ENCODE data around the gene DENND2A.
A peak's percentile ranks its signal among the peaks of the same experiment; 100 is the strongest.
"Not testable (repeated sequence)": the region's sequence is repeated elsewhere in the genome, so short reads cannot be mapped to it uniquely, and the experiment has no call there.

The DENND2A gene

GRCh38 chr7:140672382-140673062 is 31.9 kb upstream of the DENND2A start, which contains the start of gene ADCK2:
Gene ADCK2 (plus strand): TSS chr7:140672945. CDS start chr7:140673331, 386 bp downstream.
- DNase-seq: no peak

- no peak for DNase-seq
Measured at GRCh38 chr7:140671966-140672365, 31.4 kb upstream of the DENND2A start.

GRCh38 chr7:140670343-140670935 is 29.8 kb upstream of the DENND2A start:
- DNase-seq: no peak

DNA sequence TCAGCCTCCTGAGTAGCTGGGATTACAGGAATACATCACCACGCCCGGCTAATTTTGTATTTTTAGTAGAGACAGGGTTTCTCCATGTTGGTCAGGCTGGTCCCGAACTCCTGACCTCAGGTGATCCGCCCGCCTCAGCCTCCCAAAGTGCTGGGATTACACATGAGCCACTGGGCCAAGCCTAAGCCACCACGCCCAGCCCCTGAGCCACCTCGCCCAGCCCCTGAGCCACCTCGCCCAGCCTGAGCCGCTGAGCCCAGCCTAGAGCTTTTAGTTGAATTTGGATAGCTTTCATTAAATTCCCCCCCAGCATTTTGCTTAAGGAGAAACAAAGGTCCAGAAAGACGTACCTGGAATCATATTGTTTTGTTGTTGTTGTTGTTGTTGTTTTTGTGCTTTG is 29.2 kb upstream of the DENND2A start:
- not testable (repeated sequence) for DNase-seq

DNA sequence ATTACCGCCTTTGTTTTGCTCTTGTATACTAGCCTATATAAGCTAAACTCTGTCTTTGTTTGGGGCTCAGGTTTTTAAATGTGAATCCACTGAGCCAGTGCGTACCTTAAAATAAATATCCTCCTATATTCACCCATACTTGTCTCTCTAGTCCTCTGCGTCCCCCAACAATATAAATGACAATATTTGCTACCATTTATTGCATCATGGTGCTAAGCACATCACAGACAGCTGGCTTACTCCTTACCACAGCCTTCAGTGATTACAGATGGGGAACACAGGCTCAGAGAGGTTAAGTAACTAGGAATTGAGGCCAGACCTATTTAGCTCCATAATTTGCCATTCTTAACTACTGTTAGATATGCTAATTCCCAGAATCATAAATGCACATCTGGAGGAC is 28.7 kb upstream of the DENND2A start:
- no peak for DNase-seq

DNA sequence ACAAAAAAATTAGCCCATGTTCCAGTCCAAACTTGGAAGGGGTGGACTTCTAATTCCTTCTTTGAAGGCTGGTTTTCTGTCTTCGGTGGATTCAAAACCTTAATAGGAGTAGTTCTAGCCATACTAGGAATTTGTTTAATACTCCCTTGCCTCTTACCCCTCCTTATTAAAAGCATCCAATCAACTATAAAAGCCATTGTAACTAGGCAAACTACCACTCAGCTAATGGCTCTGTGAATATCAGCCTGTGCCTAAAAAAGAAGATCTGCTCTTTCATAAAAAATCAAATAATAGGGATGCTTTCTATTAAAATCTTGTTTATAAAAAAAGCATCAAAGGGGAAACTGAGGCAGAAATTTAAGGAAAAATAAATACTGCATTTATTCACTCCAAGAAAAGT is 28.0 kb upstream of the DENND2A start:
- DNase-seq: no peak

DNA sequence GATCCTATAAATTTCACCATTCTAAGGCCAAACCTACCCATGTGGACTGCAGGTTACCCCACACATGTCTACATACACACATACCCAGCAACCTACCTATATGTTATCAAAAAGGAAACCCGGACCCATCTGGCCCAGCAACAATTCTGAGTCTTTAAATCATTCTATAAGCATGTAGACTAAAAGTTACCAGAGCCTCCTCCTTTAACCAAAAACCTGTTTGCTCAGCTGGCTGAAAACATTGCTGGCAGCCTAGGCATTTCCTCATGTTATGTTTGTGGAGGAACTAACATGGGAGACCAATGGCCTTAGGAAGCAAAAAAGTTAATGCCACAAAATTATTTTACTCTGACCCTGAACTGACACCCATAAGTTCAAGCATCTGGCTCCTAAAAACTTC is 26.9 kb upstream of the DENND2A start:
- no peak for DNase-seq

DNA sequence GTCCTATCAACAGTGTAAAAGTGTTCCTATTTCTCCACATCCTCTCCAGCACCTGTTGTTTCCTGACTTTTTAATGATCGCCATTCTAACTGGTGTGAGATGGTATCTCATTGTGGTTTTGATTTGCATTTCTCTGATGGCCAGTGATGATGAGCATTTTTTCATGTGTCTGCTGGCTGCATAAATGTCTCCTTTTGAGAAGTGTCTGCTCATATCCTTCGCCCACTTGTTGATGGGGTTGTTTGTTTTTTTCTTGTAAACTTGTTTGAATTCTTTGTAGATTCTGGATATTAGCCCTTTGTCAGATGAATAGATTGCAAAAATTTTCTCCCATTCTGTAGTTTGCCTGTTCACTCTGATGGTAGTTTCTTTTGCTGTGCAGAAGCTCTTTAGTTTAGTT is 22.3 kb upstream of the DENND2A start:
- not testable (repeated sequence) for DNase-seq

- no peak for DNase-seq
Measured at GRCh38 chr7:140661124-140661523, 20.5 kb upstream of the DENND2A start.

DNA sequence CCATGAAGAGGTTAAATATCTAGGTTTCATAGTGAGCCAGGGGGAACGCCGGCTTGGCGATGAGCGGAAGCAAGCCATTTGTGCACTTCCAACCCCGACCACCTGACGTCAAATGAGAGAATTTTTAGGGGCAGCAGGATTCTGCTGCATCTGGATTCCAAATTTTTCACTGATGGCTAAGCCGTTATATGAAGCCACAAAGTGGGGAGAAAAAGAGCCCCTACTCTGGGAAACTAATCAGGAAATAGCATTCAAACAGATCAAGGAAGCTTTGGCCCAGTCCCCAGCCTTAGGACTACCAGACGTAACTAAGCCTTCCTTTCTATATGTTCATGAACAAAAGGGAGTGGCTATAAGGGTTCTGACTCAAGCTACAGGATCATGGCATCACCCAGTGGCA is 19.2 kb upstream of the DENND2A start:
- DNase-seq: no peak

DNA sequence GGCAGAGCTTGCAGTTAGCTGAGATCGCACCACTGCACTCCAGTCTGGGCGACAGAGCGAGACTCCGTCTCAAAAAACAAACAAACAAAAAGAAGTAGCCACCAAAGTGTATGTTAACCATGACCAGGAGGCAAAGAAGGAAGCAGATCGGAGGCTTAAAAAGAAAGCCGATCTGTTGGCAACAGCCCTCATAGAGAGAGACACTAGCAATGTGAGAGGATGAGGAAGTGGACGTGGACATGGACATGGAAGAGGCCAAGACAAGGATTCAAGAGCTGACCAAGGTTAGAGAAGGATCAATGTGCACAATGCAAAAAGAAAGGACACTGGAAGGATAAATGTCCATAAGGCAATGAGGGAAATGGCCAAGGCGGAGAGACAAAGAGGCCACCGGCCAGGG is 17.3 kb upstream of the DENND2A start:
- no peak for DNase-seq

GRCh38 chr7:140656548-140657515 is 16.2 kb upstream of the DENND2A start:
- peak; percentile 49 for DNase-seq

DNA sequence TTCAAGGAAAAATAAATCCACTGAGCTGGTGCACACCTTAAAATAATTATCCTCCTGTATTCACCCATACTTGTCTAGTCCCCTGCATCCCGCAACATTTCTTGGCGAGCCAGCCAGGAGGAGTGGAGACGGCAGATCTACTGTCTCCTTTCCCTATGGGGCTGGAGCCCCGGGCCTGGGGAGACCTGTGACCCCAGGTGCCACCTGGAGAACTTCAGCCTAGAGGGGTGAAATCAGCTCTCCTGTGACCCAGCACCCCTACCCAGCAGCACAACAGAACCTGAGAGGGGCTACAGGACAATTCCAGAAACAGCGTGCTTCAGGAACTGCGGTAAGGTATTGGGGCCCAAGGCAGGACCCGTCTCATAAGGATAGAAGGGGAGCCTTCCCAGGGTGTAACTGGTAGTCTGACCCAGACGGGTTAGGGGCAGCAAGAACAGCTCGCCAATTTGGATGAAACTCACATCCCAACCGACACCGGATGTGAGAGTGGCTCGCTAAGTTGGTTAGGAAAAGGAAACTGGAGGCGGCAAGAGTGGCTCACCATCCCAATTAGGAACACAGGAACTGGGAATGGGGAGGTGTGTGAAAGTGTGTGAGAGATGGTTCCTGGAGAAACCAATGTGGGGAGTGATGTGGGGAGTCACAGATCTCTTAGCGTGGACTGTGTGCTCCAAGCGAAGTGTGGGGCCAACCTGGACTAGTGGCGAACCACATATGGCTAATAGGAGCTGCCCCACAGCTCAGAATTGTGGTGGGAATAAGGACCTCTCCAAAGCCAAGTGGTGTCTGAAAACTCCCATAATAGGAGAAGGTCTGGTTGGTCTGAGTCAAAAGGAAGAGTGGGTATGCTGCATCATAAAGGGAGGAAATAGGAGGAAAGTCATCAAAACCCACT is 15.1 kb upstream of the DENND2A start:
- DNase-seq: no peak

GRCh38 chr7:140654661-140655060 is 14.0 kb upstream of the DENND2A start:
- no peak for DNase-seq

DNA sequence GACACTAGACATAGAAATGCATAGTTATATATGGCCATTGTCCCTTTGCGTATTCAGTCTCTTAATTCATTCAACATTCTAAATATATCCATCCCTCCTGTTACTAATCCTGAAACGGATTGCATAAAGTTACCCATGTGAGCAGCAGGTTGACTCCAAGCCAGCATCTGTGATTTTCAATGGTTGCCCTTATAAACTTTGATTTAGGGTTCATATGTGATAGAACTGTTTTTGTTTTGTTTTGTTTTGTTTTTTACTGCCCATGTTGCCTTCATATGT is 13.4 kb upstream of the DENND2A start:
- no peak for DNase-seq

DNA sequence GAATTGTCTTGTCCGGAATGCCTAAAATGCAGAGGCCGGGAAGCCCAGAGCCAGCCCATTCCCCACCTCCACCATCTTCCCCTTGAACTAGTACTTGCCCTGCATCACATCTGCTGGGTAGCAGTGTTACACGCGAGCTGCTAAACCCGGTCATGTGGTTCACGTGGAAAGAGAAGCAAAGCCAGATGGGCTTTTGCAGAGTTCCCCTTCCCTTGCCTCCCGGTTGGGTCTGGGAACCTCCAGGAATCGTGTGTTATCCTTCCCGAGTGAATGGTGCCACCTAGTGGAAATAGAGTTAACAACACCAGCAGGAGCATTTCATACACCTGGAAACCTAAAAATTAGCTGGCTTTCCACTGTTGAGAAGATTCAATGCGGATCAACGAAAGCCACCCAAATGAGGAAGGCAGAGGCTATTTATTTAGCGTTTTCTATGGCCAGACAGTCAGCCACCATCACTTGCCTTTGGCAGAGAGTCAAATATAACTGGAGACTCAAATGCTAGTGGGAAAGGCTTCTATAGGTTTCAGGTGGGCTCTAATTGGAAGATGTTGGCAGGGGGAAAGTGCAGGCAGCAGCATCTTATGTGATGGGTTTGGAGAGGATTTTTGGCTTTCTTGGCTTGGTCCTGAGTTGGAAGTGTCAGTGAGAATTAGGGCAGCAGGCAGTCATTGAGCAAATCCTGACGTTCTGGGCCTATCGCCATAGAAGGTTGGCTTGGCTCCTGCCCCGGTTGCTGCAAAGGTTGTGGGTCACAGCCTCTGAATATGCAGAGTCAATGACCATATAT is 12.9 kb upstream of the DENND2A start:
- DNase-seq: no peak

- no peak for DNase-seq
Measured at GRCh38 chr7:140650367-140650766, 9.8 kb upstream of the DENND2A start.

- DNase-seq: no peak
Measured at GRCh38 chr7:140649556-140650205, 9.1 kb upstream of the DENND2A start.

DNA sequence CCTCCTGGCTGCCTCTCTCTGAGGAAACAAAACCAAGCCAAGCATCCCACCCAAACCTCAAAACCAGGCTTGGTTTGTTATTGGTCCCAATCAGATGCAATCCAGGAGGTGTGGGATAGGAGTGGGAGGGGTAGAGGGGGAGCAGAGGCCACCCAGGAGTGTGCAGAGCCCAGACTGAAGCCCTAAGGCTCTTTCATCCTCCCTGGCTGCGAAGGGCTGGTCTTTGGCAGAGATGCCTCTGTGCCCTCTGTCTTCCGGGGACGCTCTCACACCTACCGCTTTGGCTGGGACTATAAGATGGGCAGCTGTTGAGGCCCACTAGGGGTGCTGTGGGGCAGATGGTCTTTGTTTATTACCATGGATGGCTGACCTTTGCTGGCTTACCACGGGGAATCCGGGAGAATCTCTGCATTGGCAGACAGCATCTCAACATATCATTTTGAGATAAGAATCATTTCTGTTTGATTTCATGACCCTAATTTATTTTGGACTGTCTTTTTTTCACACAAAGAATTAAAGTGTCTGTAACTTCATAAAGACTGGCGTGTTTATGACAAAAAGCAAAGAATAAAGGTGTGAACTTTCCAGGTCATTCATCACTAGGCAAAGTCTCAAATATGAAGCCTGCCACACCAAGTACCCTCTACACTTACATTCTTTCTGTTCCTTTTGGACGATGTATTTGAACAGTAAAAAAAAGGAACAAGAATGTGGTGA is 6.5 kb upstream of the DENND2A start:
- no peak for DNase-seq

GRCh38 chr7:140645166-140645900 is 4.7 kb upstream of the DENND2A start:
- DNase-seq: no peak
